HG03571 (cell line): ENCODE results near the gene FGF11.
"Not testable (repeated sequence)": the region's sequence is repeated elsewhere in the genome, so short reads cannot be mapped to it uniquely, and the experiment has no call there.

ENCODE experiments used
- ATAC-seq: cut with Tn5 transposase; IDR thresholded peaks from one replicate; pipeline ENCODE4 v1.9.1; 2021; ENCODE audit not compliant: unreplicated experiment

The FGF11 gene

DNA sequence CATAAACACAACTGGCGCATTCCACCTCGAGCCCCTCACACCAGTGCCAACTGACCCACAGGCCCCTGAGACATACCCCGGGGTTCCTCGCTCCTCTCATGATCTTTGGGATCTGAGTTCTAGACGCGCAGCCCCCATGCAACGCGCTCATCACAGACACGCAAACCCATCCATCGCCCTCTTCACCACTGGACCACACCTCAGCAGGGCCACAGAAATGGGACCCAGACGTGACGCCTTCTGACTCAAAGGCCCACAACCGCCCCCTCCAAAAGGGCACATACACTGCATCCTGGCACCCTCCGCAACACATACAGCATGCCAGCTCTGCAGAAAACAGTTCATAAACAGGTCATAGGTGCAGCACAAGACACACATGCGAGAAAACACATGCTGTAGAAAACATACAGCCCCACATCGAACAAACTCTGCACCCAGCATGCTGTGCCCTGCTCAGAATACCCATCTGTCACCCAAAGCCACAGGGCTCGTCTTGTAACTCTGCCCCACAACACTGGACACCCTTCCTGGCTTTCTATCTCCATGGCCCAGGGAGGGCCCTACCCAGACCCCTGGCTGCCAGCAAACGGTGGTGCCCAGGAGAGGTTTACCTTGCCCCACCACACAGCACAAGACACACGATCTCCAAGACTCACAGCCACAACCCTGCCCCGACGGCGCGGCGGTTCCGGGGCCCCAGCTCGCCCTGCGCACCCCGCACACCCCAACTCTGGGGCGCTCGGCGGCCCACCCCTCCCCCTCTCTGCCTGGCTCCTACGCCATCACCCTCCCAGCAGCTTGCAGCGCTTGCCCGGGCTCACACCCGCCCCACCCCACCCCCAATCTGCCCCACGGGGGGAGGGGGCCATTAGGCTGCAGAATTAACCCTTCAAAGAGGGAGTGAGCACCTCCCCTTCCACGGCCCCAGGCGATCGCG is 39.2 kb downstream of the FGF11 start:
- no peak for ATAC-seq

- ATAC-seq, result no peak
Measured at GRCh38 chr17:7479213-7480088, 40.1 kb downstream of the FGF11 start, which contains the start of gene ZBTB4. TSS of gene ZBTB4 (minus strand) at chr17:7479631. CDS start at chr17:7466801, 12,830 bp downstream.

DNA sequence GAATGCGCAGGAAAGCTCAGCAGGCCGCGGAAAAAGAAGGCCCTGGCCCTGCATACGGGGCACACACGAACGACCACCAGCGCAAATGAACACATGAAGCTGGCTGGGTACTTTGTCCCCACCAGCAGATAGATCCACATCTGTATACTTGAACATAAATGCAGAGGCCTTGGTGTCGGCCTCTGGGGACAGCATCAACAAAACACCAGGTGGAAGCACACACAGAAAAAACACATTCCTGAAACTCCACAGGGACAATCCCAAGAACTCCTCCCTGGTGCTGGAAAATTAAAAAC is 40.7 kb downstream of the FGF11 start:
- ATAC-seq, result no peak

DNA sequence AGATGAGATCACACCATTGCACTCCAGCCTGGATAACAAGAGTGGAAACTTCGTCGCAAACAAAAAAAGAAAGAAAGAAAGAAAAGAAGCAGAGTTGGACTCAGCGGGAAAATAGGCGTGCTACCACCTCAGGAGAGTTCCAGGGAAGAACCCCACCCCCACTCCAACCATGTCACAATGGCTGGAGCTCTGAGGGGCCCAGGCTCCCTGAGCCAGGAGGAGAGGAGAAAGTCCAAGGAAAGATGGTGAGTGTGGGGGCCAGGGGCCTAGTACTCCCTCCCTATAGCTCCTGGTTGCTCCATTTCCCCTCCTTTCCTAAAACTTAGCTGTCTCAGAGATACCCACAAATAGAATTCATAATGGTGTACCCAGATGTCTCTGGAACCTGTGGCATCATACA is 42.0 kb downstream of the FGF11 start, which contains the start of gene SLC35G6:
SLC35G6 (plus strand) TSS at position 172 of the 400 bp plus-strand sequence; CDS start at position 243, 71 bp downstream.
- not testable (repeated sequence) for ATAC-seq

GRCh38 chr17:7481842-7482741 is 42.8 kb downstream of the FGF11 start:
- not testable (repeated sequence) for ATAC-seq

DNA sequence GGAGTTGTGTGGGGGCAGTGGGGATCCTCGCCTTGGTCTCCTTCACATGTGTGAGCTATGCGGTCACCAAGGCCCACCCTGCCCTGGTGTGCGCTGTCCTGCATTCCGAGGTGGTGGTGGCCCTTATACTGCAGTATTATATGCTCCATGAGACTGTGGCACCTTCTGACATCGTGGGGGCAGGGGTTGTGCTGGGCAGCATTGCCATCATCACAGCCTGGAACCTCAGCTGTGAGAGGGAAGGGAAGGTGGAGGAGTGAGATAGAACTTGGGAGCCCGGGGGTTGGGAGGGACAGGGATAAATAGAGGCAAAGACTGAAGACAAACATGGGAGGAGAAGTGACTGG is 43.4 kb downstream of the FGF11 start:
- ATAC-seq, result not testable (repeated sequence)

DNA sequence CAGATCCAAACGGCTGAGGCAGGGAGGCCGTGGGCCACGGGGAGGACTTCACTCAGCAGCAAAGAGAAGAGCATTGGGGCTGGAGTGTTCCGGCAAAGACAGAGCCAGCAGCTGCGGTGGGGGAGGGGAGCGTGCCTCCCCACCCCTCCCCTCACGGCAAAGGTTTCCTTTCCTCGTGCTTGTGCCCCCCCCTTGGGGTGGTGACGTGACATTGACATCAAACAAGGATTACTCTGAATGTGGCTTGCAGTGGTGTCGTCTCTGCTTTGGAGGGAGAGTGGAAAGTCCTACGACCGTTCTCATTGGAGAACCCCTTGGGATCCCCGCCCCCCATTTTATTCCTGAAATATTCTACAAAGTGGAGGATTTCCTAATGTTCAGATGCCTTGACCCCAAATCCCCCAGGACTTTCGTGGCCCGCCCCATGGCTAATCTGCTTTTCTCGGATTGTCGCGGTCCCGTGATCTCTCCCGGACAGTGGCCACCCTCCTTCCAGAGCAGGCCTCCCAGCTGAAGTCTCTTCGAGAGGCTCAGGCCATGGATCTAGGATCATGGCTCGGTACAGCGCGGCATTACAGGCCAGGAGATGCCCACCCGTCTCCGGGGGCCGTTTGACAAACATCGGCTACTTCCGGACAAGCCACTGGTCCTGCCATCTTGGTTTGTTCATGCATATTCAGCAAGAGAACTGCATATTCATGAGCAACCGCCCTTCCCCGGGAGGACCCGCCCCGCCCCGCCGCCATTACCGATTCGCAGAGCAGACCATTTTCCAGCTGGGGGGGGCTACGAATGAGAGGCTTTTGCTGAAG is 44.1 kb downstream of the FGF11 start:
- ATAC-seq, result peak; percentile 30

DNA sequence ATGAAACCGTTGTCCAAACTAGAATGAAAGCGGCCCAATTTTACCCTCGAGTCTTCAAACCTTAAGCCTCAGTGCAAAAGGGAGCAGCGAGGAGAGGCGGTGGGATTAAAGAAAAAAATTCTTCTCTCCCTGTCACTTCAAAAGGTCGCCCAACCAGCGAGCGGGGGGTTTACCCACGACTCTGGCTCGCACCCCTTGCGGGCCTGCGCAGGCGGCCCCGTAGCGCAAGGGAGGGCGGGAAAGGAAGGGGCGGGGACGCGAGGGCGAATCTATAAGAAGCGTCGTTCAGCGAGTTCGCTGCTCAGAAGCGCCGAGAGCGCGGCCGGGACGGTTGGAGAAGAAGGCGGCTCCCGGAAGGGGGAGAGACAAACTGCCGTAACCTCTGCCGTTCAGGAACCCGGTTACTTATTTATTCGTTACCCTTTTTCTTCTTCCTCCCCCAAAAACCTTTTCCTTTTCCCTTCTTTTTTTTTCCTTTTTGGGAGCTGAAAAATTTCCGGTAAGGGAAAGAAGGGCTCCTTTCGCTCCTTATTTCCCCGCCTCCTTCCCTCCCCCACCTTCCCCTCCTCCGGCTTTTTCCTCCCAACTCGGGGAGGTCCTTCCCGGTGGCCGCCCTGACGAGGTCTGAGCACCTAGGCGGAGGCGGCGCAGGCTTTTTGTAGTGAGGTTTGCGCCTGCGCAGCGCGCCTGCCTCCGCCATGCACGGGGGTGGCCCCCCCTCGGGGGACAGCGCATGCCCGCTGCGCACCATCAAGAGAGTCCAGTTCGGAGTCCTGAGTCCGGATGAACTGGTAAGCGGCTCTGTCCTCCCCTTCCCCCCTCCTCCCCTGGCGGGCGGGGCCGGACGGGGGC is 45.0 kb downstream of the FGF11 start, which contains the start of gene POLR2A:
POLR2A (plus strand) TSS at position 300 of the 852 bp plus-strand sequence.
- peak; percentile 51 for ATAC-seq

- no peak for ATAC-seq
Measured at GRCh38 chr17:7484919-7485377, 45.6 kb downstream of the FGF11 start.

DNA sequence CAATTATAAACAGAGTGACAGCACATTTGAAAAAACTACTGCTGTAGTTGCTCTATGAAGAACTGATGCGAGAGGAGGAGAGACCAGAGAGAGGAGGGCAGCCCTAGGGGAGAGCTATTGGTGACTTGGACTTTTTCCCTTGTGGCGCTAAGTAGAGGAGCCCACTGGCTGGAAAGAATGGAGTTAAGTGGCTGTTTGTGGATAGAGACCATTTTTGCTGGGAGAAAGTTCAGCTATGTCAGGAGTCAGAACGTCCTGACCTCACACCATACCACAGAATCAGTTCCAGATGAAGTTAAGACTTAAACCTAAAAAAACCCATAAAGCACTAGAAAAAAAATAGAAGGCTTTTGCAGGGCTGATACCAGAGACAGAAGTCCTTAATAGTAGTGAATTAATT is 46.9 kb downstream of the FGF11 start:
- no peak for ATAC-seq

DNA sequence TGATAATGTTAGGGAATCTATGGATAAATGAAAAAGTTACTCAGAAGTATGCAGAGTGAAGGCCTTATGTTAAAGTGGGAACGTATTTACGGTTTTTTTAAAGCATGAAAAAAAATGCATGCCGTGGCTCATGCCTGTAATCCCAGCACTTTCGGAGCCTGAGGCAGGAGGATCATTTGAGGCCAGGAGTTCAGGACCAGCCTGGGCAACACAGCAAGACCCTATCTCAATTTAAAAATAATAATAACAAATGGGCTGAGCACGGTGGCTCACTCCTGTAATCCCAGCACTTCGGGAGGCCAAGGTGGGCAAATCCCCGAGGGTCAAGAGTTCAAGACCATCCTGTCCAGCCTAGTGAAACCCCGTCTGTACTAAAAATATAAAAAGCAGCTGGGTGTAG is 50.8 kb downstream of the FGF11 start:
- no peak for ATAC-seq

DNA sequence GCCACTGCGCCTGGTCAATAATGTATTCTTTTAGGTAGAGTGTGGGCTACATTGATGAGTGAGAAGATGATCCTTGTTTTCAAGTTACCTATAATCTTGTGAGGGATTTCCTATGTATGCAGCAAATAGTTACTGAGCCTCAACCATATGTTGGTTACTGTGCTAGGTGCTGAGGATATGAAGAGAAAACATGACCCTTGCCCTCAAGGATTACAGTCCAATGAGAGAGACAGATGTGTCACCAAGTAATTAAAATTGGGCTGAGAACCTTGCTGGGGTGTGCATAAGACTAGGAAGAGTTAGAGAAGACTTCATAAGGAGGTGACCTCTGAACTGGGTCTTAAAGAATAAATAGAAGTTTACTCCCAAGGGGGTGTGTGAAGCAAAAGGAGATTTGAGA is 52.3 kb downstream of the FGF11 start:
- no peak for ATAC-seq

DNA sequence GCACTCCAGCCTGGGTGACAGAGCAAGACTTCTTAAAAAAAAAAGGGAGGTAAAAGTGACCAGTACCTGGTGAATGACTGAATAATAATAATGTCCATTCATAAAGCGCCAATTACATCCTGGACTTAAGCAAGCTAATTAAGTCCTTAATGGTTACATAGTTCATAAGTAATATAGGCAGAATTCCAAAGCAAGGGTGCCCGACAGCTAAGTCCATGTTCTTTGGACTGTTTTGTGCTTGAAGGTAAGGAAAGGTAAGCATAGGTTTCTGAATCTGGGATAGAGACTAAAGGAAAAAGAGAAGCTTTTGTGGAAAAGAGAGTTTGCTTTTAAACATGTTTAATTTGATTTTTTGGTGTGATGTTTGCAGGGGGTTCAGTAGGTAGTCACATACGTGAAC is 54.6 kb downstream of the FGF11 start:
- no peak for ATAC-seq
